Adrenal gland (tissue), 5 donors: ENCODE measurements around the gene PRKCB.

ENCODE experiments used
- POLR2A ChIP-seq, 2 donors: fragments of 450-650 bp; IDR thresholded peaks; one replicate each; pipeline ENCODE4 v1.6.1; 2017; ENCODE audit warnings: antibody characterized with exemption in 2 of 2, mild to moderate bottlenecking in 2 of 2, moderate library complexity in 1 of 2
- TF ChIP-seq, protein P1 (sequence below), 6 experiments: fragments of 450-650 bp in 4 of 6; fragments of 200-600 bp in 2 of 6; sonication (generic) in 1 of 6; IDR thresholded peaks; 1 replicate in 5 of 6; 2 replicates in 1 of 6; pipeline versions ENCODE4 v1.5.1 to v1.8.0; 2016 to 2021; ENCODE audit warnings: antibody characterized with exemption in 6 of 6, mild to moderate bottlenecking in 2 of 6, moderate library complexity in 1 of 6
- donor health status: DM: no; HTN: no; CAD: no.

- TF ChIP-seq POLR2A (IDR thresholded peaks at IDR 0.05) = no peak
- TF ChIP-seq, protein P1, sequence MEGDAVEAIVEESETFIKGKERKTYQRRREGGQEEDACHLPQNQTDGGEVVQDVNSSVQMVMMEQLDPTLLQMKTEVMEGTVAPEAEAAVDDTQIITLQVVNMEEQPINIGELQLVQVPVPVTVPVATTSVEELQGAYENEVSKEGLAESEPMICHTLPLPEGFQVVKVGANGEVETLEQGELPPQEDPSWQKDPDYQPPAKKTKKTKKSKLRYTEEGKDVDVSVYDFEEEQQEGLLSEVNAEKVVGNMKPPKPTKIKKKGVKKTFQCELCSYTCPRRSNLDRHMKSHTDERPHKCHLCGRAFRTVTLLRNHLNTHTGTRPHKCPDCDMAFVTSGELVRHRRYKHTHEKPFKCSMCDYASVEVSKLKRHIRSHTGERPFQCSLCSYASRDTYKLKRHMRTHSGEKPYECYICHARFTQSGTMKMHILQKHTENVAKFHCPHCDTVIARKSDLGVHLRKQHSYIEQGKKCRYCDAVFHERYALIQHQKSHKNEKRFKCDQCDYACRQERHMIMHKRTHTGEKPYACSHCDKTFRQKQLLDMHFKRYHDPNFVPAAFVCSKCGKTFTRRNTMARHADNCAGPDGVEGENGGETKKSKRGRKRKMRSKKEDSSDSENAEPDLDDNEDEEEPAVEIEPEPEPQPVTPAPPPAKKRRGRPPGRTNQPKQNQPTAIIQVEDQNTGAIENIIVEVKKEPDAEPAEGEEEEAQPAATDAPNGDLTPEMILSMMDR (IDR thresholded peaks at IDR 0.05) = no peak
Measured at GRCh38 chr16:24119807-24120206, 284.0 kb downstream of the PRKCB start.
